Epithelial cell of proximal tubule (primary cell): ENCODE results near the gene IMMP2L. TPM values are rescaled to one million over a fixed set of nuclear protein-coding genes. Genes with fewer than 3 reads are reported as not detected.

Experiments
- DNase-seq: peaks from one replicate; pipeline ENCODE4 v3.0.0-alpha.2; 2011; ENCODE audit warnings: low read depth
- H3K4me3 ChIP-seq: 2 replicates; pipeline ENCODE4 v1.5.1; 2011; ENCODE audit warnings: low read depth, mild to moderate bottlenecking, low read length
- total RNA-seq: library from RNA; depleted of rRNA; stranded (reverse); fragments of >200 nt; gene quantifications from 2 replicates; pipeline ENCODE4 v1.2.3, GENCODE V29; 2015
- TF ChIP-seq, protein P1 (sequence below): conservative IDR thresholded peaks from 2 replicates; pipeline ENCODE4 v1.5.1; 2012; ENCODE audit warnings: low read depth, mild to moderate bottlenecking, low read length

IMMP2L gene
- total RNA-seq, 1 donor from 2014 or later = 8.4 TPM

DNA sequence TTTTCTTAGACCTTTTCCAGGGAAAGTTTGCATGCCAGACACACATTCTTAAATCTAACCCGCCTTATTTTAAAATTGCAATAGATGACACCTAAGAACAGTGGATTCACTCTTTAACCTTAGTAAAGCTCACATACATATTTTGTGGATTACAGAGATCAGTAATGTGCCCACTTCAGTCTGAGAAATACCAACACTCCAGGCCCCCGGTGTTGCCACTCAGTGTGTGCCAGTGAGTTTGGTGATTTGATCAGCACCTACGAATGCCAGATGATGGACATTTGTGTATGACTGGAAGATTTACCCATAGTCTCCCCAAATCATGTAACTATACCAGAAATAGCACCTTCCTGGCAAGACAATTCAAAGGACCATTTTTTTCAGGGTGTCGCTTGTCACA, 468.8 kb downstream of the IMMP2L start:
- TF ChIP-seq, protein P1, sequence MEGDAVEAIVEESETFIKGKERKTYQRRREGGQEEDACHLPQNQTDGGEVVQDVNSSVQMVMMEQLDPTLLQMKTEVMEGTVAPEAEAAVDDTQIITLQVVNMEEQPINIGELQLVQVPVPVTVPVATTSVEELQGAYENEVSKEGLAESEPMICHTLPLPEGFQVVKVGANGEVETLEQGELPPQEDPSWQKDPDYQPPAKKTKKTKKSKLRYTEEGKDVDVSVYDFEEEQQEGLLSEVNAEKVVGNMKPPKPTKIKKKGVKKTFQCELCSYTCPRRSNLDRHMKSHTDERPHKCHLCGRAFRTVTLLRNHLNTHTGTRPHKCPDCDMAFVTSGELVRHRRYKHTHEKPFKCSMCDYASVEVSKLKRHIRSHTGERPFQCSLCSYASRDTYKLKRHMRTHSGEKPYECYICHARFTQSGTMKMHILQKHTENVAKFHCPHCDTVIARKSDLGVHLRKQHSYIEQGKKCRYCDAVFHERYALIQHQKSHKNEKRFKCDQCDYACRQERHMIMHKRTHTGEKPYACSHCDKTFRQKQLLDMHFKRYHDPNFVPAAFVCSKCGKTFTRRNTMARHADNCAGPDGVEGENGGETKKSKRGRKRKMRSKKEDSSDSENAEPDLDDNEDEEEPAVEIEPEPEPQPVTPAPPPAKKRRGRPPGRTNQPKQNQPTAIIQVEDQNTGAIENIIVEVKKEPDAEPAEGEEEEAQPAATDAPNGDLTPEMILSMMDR = no peak
- no peak overlapping the region for H3K4me3 ChIP-seq
- DNase-seq = no peak

DNA sequence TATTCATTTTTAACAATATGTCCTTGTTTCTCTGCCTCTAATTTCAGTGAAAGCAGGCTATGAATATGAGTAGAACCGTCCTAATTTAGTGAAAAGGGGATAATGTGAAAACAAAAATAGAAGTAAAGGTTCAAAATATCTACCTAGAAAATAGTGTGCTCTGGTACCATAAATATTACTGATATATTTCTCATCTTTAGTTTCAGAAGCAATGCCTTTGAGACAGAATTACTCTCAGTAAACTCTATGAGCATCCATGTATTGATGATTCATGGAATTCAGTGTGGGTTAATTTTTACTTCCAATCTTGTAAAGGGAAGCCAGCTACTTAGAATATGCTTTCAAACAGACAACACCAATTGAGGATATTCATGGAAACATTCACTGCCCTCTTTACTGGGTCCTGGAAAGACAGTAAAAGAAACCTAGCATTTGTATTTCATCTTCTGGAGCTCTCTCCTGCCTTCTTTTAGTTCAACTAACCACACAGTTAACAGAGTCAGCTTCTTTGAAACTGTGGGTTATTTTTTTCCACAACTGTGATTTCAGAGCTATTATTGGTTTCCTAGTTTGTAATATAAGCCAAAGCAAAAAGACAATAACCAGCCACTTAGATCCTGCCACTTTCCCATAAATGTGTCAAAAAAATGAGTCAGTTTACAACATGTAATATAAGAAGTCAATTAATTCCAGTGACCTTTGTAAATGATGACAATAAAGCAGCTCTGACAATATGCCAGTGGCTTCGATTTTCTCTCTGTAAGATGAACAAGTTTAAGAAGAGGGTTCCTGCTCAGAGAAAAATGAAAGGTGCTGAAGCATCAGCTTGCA, 469.7 kb downstream of the IMMP2L start:
- H3K4me3 ChIP-seq = no peak overlapping the region
- no peak for DNase-seq
- TF ChIP-seq, protein P1 = no peak

DNA sequence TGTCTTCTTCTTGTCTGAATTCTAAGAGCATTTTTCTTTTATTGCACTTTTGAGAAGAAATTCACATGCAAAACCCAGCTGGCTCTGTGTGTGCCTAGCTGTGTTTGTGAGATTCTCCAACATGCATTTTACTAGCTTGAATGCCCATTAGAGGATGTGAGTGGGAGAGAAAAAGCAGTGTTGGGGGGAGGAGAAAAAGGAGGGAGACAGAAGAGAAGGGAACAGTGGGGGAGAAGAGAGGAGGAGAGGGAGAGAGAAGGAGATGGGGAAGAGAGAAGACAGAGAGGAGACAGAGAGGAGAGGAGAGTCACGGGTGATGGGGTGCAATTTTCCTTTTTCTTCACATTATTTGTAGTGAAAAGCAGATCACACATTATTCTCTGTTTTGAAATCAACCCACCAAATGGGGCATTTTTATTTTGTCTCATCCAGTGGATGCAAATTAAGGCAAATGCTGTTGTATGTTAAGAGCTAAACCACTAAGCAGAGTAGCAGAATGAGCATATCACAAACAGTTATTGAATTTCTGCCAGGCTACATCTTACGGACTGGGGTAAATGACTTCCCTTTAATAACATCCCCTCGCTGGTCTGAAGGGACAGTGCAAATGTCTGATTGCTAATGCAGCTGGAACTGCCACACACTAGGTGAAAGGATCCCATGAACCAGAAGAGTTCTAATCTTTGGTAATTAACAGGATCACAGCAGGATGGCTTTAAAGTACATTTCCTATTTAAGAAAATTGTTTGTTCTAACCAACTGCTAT, 470.5 kb downstream of the IMMP2L start:
- TF ChIP-seq, protein P1 = no peak
- peak overlapping the region; percentile 35 for H3K4me3 ChIP-seq
- no peak for DNase-seq

DNA sequence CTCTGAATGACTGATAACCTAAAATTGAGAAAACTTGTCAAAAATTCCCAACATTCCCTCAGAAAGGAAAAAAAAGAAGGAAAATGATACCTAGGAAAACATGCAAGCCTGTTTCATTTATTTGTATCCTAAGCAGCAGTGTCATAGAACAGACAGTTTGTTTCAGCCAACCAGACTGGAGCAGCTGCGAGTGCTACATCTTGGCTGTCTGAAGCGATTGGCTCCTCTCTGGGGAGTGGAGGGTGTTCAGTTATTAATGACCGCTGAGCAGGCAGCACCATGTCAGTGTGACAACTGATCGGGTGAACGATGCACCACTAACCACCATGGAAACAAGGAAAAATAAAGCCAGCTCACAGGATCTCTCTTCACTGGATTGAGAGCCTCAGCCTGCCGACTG, 471.4 kb downstream of the IMMP2L start, which contains the start of gene LRRN3:
Gene LRRN3 (plus strand): TSS at position 282 of the 400 bp plus-strand sequence. CDS start 31,646 bp downstream, outside the sequence.
- DNase-seq = peak; percentile 48
- peak within 1 kb of the TSS; percentile 35 for H3K4me3 ChIP-seq
- TF ChIP-seq, protein P1 = no peak

DNA sequence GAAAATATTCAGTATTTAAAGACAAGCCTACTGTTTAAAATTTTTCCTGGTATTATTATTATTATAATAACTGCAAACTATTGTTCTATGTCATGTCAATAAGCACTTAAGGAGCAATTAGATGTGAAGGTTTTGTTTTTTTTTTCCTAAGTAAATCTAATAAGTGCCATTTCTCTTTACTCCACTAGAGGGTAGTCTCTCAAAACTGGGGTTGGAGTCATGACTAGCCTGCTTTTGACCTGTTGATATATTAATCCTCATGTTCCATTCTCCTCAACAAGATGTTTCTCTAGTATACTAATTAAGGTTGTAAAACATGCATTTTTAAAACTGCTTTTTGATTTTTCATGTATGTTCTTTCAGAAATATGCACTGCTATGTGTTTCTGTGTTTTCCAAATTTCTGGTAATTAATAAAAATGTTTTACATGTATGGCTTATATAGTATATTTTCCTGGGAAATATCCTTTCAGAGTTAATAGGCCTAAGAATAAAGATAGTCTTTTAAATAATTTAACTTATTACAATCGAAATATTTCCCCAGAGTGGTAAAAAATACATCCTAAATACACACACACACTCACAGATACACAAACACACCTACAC, 472.4 kb downstream of the IMMP2L start:
- H3K4me3 ChIP-seq = no peak overlapping the region
- TF ChIP-seq, protein P1 = peak; percentile 83
- DNase-seq = no peak

DNA sequence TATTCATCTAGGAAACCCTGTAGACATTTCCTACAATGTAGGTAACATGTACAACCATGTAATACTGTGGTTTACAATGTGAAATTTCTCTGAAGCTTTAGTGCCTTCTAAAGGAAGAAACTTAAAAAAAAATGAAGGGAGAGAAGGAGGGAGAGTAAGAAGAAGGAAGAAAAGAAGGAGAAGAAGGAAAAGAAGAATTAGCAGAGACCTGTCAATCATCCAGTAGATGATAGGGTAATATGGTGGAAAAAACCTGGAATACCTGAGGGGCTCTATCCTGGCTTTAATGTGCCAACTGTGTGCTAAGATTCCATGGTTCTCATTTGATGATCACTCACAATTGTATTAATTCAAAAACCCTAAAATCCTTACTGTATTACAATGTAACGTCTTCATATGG, 474.0 kb downstream of the IMMP2L start:
- TF ChIP-seq, protein P1 = no peak
- DNase-seq = no peak
- H3K4me3 ChIP-seq = no peak overlapping the region
